A549 (cell line): ENCODE data around the gene IER5L. TPM values are rescaled to one million over a fixed set of nuclear protein-coding genes. Genes with fewer than 3 reads are reported as not detected.

Experiments
- ATAC-seq, 2 experiments: fragments of 200-7000 bp in 1 of 2; fragments of >200 bp in 1 of 2; cut with Nextera tagmentation in 1 of 2; cut with Tn5 transposase in 1 of 2; 3 replicates each; pipeline versions ENCODE4 v1.8.0 to v1.9.1; 2018 to 2020; ENCODE audit warnings: mild to moderate bottlenecking in 1 of 2, moderate library complexity in 1 of 2
- CTCF ChIA-PET: fragments of 300-600 bp; sonication (Branson Sonifier 250); formaldehyde crosslinking; extraction: SDS; loops from one replicate; lab custom pipeline; 2021; ENCODE audit warnings: antibody characterized with exemption, inconsistent platforms; lab: Yijun Ruan, JAX
- POLR2A ChIA-PET: fragments of 350-600 bp; formaldehyde crosslinking; extraction: SDS; loops from one replicate; lab custom pipeline; 2021; ENCODE audit warnings: antibody characterized with exemption, inconsistent platforms; lab: Yijun Ruan, JAX
- DNase-seq, 2 experiments: peaks; one replicate each; pipeline versions ENCODE4 v3.0.0 to v3.0.0-alpha.2; 2011 to 2016; ENCODE audit warnings: low read depth in 1 of 2, low spot score in 1 of 2
- FAIRE-seq: peaks from 2 replicates; lab custom pipeline; 2011; peaks lifted over from hg19 to GRCh38; lab: Jason Lieb, UNC
- H3K27ac ChIP-seq, 2 experiments: fragments of >200 bp; sonication (Bioruptor Twin); formaldehyde crosslinking; 3 replicates each; pipeline ENCODE4 v1.5.1; 2016 to 2017
- H3K4me1 ChIP-seq: fragments of >200 bp; sonication (Bioruptor Twin); formaldehyde crosslinking; 3 replicates; pipeline ENCODE4 v1.6.1; 2016
- H3K4me2 ChIP-seq: fragments of >200 bp; sonication (Bioruptor Twin); formaldehyde crosslinking; 3 replicates; pipeline ENCODE4 v1.6.1; 2016
- H3K4me3 ChIP-seq: fragments of >200 bp; sonication (Bioruptor Twin); formaldehyde crosslinking; 3 replicates; pipeline ENCODE4 v1.5.1; 2016
- H3K9me3 ChIP-seq: fragments of >200 bp; sonication (Bioruptor Twin); formaldehyde crosslinking; 3 replicates; pipeline ENCODE4 v1.6.1; 2016
- CBX2 ChIP-seq: fragments of 200-600 bp; sonication (generic); IDR thresholded peaks from 2 replicates; pipeline ENCODE4 v1.6.1; 2016; ENCODE audit warnings: low read depth, mild to moderate bottlenecking, borderline replicate concordance
- CHD4 ChIP-seq: fragments of 200-600 bp; sonication (generic); IDR thresholded peaks from 2 replicates; pipeline ENCODE4 v1.6.1; 2016; ENCODE audit warnings: antibody characterized with exemption, mild to moderate bottlenecking, borderline replicate concordance
- EHF ChIP-seq: fragments of 250-450 bp; sonication (Bioruptor Pico); IDR thresholded peaks from 2 replicates; pipeline ENCODE4 v1.5.0; 2020; ENCODE audit warnings: mild to moderate bottlenecking
- EP300 ChIP-seq, 2 experiments: fragments of >200 bp; sonication (Bioruptor Twin); formaldehyde crosslinking; IDR thresholded peaks; 2 replicates in 1 of 2; 3 replicates in 1 of 2; pipeline ENCODE4 v1.6.1; 2016 to 2017
- FOXS1 ChIP-seq: fragments of 250-450 bp; sonication (Bioruptor Pico); IDR thresholded peaks from 2 replicates; pipeline ENCODE4 v1.5.0; 2020; ENCODE audit warnings: mild to moderate bottlenecking, moderate library complexity
- GATA3 ChIP-seq: IDR thresholded peaks from 2 replicates; pipeline ENCODE4 v1.6.1; 2012; ENCODE audit warnings: borderline replicate concordance
- HOXA7 ChIP-seq: fragments of 250-450 bp; sonication (Bioruptor Pico); IDR thresholded peaks from 2 replicates; pipeline ENCODE4 v1.5.0; 2020; ENCODE audit warnings: mild to moderate bottlenecking, moderate library complexity
- HOXB13 ChIP-seq: fragments of 250-450 bp; sonication (Bioruptor Pico); IDR thresholded peaks from 2 replicates; pipeline ENCODE4 v1.5.0; 2020; ENCODE audit warnings: low read depth, mild to moderate bottlenecking, moderate library complexity
- HOXB5 ChIP-seq: fragments of 250-450 bp; sonication (Bioruptor Pico); IDR thresholded peaks from 2 replicates; pipeline ENCODE4 v1.5.0; 2020; ENCODE audit warnings: mild to moderate bottlenecking, moderate library complexity
- KDM5A ChIP-seq: fragments of 200-600 bp; sonication (generic); IDR thresholded peaks from 2 replicates; pipeline ENCODE4 v1.6.1; 2016; ENCODE audit warnings: antibody characterized with exemption, mild to moderate bottlenecking
- MAFK ChIP-seq: fragments of 450-650 bp; IDR thresholded peaks from 2 replicates; pipeline ENCODE4 v1.6.1; 2014; ENCODE audit not compliant: partially characterized antibody
- MAX ChIP-seq: IDR thresholded peaks from 2 replicates; pipeline ENCODE4 v1.6.1; 2012
- MYC ChIP-seq: IDR thresholded peaks from 2 replicates; pipeline ENCODE4 v1.6.1; 2012; ENCODE audit warnings: mild to moderate bottlenecking, inconsistent platforms, low read length, improper control_type of control experiment, borderline replicate concordance
- NPAS2 ChIP-seq: fragments of 250-450 bp; sonication (Bioruptor Pico); IDR thresholded peaks from 2 replicates; pipeline ENCODE4 v1.8.0; 2022; ENCODE audit warnings: mild to moderate bottlenecking, moderate library complexity, borderline replicate concordance
- POLR2A ChIP-seq: IDR thresholded peaks from 2 replicates; pipeline ENCODE4 v1.6.1; 2012; ENCODE audit warnings: mild to moderate bottlenecking, low read length
- POLR2AphosphoS2 ChIP-seq: conservative IDR thresholded peaks from 2 replicates; pipeline ENCODE4 v1.6.1; 2012; ENCODE audit warnings: low read length, improper control_type of control experiment, inconsistent platforms
- RAD21 ChIP-seq, 2 experiments: fragments of >200 bp in 1 of 2; sonication (Bioruptor Twin) in 1 of 2; formaldehyde crosslinking in 1 of 2; IDR thresholded peaks in 1 of 2; conservative IDR thresholded peaks in 1 of 2; 2 replicates in 1 of 2; 3 replicates in 1 of 2; pipeline ENCODE4 v1.6.1; 2012 to 2018; ENCODE audit warnings: inconsistent platforms in 1 of 2
- RCOR1 ChIP-seq: fragments of 150-350 bp; IDR thresholded peaks from 2 replicates; pipeline ENCODE4 v1.6.1; 2014; ENCODE audit warnings: antibody characterized with exemption, low read length, low read depth
- SMC3 ChIP-seq: fragments of >200 bp; sonication (Bioruptor Twin); formaldehyde crosslinking; IDR thresholded peaks from 3 replicates; pipeline ENCODE4 v1.6.1; 2018; ENCODE audit warnings: inconsistent platforms
- TFCP2L1 ChIP-seq: fragments of 250-450 bp; sonication (Bioruptor Pico); IDR thresholded peaks from 2 replicates; pipeline ENCODE4 v1.5.0; 2021; ENCODE audit warnings: mild to moderate bottlenecking
- ZC3H11A ChIP-seq: fragments of 450-650 bp; IDR thresholded peaks from 2 replicates; pipeline ENCODE4 v1.6.1; 2014; ENCODE audit warnings: antibody characterized with exemption, mild to moderate bottlenecking
- ZFP36 ChIP-seq: fragments of 450-650 bp; IDR thresholded peaks from 2 replicates; pipeline ENCODE4 v1.6.1; 2014; ENCODE audit warnings: borderline replicate concordance; ENCODE audit not compliant: partially characterized antibody
- ZNF302 ChIP-seq: fragments of 250-450 bp; sonication (Bioruptor Pico); IDR thresholded peaks from 2 replicates; pipeline ENCODE4 v1.9.0; 2021; ENCODE audit warnings: inconsistent platforms, mild to moderate bottlenecking, moderate library complexity
- ZSCAN20 ChIP-seq: fragments of 250-450 bp; sonication (Bioruptor Pico); IDR thresholded peaks from 2 replicates; pipeline ENCODE4 v1.8.0; 2022; ENCODE audit warnings: mild to moderate bottlenecking, moderate library complexity
- WGBS: methylation state at CpG from one replicate; pipeline ENCODE4 v1.1.6; 2017; ENCODE audit errors: missing lambda C conversion rate; 5-methylcytosine and 5-hydroxymethylcytosine counted together
- polyA plus RNA-seq, 4 experiments: library from polyadenylated mRNA; depleted of rRNA in 3 of 4; stranded (reverse); fragments of >200 nt; fragmentation: RNase III in 1 of 4; extraction: RNeasy Plus Mini Kit Qiagen cat#74134 plus additional on column Dnase treatment in 1 of 4; gene quantifications; 2 replicates in 3 of 4; 3 replicates in 1 of 4; pipeline ENCODE4 v1.2.3, GENCODE V29; 2011 to 2017
- TF ChIP-seq, protein P1 (sequence below): fragments of >200 bp; sonication (Bioruptor Twin); formaldehyde crosslinking; IDR thresholded peaks from 3 replicates; pipeline ENCODE4 v1.5.1; 2016
- TF ChIP-seq, protein P2 (sequence below): fragments of >200 bp; sonication (Bioruptor Twin); formaldehyde crosslinking; IDR thresholded peaks from 2 replicates; pipeline ENCODE4 v1.6.1; 2016
- TF ChIP-seq, protein P3 (sequence below): fragments of 200-600 bp; sonication (generic); IDR thresholded peaks from 2 replicates; pipeline ENCODE4 v1.6.1; 2016; ENCODE audit warnings: antibody characterized with exemption, mild to moderate bottlenecking, moderate library complexity
- TF ChIP-seq, protein P4 (sequence below): fragments of 450-650 bp; IDR thresholded peaks from 2 replicates; pipeline ENCODE4 v1.6.1; 2014; ENCODE audit warnings: antibody characterized with exemption

Gene IER5L
- polyA plus RNA-seq, 2 of the 4 experiments (the other 2 are of a cell fraction) = 25.1 to 67.5 TPM

- peak in 1 of 2 experiments; percentile 62; a peak in 1 of 5 replicates for TF ChIP-seq EP300 (IDR thresholded peaks at IDR 0.05)
- TF ChIP-seq HOXA7 (CRISPR knock-in tag) = no peak
- no peak for TF ChIP-seq RCOR1
- peak; percentile 33; the same call in 1 of the 2 replicates for TF ChIP-seq GATA3
- TF ChIP-seq, protein P1, sequence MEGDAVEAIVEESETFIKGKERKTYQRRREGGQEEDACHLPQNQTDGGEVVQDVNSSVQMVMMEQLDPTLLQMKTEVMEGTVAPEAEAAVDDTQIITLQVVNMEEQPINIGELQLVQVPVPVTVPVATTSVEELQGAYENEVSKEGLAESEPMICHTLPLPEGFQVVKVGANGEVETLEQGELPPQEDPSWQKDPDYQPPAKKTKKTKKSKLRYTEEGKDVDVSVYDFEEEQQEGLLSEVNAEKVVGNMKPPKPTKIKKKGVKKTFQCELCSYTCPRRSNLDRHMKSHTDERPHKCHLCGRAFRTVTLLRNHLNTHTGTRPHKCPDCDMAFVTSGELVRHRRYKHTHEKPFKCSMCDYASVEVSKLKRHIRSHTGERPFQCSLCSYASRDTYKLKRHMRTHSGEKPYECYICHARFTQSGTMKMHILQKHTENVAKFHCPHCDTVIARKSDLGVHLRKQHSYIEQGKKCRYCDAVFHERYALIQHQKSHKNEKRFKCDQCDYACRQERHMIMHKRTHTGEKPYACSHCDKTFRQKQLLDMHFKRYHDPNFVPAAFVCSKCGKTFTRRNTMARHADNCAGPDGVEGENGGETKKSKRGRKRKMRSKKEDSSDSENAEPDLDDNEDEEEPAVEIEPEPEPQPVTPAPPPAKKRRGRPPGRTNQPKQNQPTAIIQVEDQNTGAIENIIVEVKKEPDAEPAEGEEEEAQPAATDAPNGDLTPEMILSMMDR = no peak
- TF ChIP-seq FOXS1 (CRISPR knock-in tag) = 0 out of 2 replicates have a peak, but pooled peaks have one; percentile 15
- no peak for TF ChIP-seq ZNF302 (CRISPR knock-in tag)
- no peak for TF ChIP-seq POLR2AphosphoS2
- TF ChIP-seq KDM5A = no peak
- TF ChIP-seq, protein P2, sequence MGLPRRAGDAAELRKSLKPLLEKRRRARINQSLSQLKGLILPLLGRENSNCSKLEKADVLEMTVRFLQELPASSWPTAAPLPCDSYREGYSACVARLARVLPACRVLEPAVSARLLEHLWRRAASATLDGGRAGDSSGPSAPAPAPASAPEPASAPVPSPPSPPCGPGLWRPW = no peak
- no peak for TF ChIP-seq ZSCAN20
- TF ChIP-seq EHF (CRISPR knock-in tag) = no peak
- no peak for TF ChIP-seq TFCP2L1 (CRISPR knock-in tag)
- TF ChIP-seq, protein P3, sequence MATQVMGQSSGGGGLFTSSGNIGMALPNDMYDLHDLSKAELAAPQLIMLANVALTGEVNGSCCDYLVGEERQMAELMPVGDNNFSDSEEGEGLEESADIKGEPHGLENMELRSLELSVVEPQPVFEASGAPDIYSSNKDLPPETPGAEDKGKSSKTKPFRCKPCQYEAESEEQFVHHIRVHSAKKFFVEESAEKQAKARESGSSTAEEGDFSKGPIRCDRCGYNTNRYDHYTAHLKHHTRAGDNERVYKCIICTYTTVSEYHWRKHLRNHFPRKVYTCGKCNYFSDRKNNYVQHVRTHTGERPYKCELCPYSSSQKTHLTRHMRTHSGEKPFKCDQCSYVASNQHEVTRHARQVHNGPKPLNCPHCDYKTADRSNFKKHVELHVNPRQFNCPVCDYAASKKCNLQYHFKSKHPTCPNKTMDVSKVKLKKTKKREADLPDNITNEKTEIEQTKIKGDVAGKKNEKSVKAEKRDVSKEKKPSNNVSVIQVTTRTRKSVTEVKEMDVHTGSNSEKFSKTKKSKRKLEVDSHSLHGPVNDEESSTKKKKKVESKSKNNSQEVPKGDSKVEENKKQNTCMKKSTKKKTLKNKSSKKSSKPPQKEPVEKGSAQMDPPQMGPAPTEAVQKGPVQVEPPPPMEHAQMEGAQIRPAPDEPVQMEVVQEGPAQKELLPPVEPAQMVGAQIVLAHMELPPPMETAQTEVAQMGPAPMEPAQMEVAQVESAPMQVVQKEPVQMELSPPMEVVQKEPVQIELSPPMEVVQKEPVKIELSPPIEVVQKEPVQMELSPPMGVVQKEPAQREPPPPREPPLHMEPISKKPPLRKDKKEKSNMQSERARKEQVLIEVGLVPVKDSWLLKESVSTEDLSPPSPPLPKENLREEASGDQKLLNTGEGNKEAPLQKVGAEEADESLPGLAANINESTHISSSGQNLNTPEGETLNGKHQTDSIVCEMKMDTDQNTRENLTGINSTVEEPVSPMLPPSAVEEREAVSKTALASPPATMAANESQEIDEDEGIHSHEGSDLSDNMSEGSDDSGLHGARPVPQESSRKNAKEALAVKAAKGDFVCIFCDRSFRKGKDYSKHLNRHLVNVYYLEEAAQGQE = no peak
Observed at GRCh38 chr9:129139993-129140396, 38.1 kb downstream of the IER5L start (continued).

DNA sequence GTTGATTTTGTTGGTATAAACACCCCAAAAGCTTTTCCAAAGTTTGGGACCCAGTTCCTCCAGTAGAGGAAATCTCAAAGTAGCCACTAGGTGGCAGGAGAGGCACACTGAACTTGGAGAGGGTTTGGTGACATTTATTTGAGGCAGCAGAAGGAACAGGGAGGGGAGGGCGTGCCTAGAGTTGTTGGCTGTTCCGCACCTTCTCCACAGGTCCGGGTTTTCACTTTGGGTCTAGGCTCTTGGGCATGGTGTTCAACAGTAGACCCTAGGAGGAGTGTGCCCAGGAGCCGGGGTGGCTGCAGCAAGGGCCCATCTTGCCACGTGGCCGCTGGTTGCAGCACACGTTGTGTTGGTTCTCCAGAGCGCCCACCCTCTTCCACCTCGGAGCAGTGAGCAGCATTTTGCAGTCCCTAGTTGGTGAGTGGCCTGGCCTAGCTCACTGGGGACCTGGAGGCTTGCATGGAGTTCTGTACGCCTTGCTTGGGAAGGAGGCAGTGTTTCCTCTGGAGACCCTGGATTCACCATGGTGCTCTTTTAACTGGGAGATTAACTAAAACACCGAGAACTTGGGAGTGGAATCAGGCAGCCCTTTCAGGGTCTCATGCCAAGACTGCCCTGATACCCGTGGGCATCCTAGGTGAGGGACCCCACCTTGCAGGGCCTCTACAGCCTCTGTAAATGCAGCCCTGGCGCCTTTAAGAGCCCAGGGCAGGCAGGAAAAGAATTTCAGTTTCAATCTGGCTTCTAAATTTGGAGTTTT lies 38.6 kb downstream of the IER5L start:
- Histone ChIP-seq H3K27ac (peak overlapping the region; percentile 99), H3K4me1 (peaks cover 56% of the 10 kb centered on the region), H3K4me2 (peak overlapping the region; percentile 91), H3K9me3 (no peaks in the 10 kb centered on the region), H3K4me3 (peak overlapping the region; percentile 44)
- peak; percentile 88 to 89 for DNase-seq
- ATAC-seq = peak; percentile 70 to 75
- FAIRE-seq = no peak
- CTCF ChIA-PET = interaction anchor here (0.6 to 28.1 kb wide), 81 partner anchors 11 to 664 kb away, joined by 3 to 1029 read pairs (median 4); partner anchors contain the start of genes ASB6, C9orf50, IER5L and NTMT1
- POLR2A ChIA-PET = interaction anchor here (0.7 to 3.5 kb wide), 27 partner anchors 8 to 500 kb away, joined by 3 to 44 read pairs (median 5); partner anchors contain the start of genes C9orf50 and IER5L
- 5% methylated on average over 7 of the region's 13 CpGs for WGBS
- TF ChIP-seq, protein P4, sequence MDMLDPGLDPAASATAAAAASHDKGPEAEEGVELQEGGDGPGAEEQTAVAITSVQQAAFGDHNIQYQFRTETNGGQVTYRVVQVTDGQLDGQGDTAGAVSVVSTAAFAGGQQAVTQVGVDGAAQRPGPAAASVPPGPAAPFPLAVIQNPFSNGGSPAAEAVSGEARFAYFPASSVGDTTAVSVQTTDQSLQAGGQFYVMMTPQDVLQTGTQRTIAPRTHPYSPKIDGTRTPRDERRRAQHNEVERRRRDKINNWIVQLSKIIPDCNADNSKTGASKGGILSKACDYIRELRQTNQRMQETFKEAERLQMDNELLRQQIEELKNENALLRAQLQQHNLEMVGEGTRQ = peak; percentile 11; the same call in 1 of the 2 replicates
- no peak for TF ChIP-seq HOXA7 (CRISPR knock-in tag)
- TF ChIP-seq ZSCAN20 = no peak
- TF ChIP-seq POLR2A = no peak
- no peak; the same call in 1 of the 2 replicates for TF ChIP-seq GATA3
- TF ChIP-seq SMC3 = peak; percentile 90
- TF ChIP-seq, protein P1 = peak; percentile 95
- peak; percentile 65; the same call in 1 of the 2 replicates for TF ChIP-seq MYC
- TF ChIP-seq CBX2 = no peak
- no peak for TF ChIP-seq ZC3H11A
- 0 out of 2 replicates have a peak, but pooled peaks have one; percentile 43 for TF ChIP-seq HOXB5
- TF ChIP-seq RAD21 (conservative IDR thresholded peaks at IDR 0.05 in 1 of 2, IDR thresholded peaks at IDR 0.05 in 1 of 2) = peak; percentile 97
- TF ChIP-seq HOXB13 = peak; percentile 91; the same call in 1 of the 2 replicates
- no peak for TF ChIP-seq ZFP36
- TF ChIP-seq CHD4 = no peak
- TF ChIP-seq KDM5A = no peak
- no peak for TF ChIP-seq NPAS2 (CRISPR knock-in tag)
- TF ChIP-seq TFCP2L1 (CRISPR knock-in tag) = no peak
- TF ChIP-seq MAFK = no peak
- TF ChIP-seq MAX = peak; percentile 95
